ENCODE data around the gene CLPSL1.

DNA sequence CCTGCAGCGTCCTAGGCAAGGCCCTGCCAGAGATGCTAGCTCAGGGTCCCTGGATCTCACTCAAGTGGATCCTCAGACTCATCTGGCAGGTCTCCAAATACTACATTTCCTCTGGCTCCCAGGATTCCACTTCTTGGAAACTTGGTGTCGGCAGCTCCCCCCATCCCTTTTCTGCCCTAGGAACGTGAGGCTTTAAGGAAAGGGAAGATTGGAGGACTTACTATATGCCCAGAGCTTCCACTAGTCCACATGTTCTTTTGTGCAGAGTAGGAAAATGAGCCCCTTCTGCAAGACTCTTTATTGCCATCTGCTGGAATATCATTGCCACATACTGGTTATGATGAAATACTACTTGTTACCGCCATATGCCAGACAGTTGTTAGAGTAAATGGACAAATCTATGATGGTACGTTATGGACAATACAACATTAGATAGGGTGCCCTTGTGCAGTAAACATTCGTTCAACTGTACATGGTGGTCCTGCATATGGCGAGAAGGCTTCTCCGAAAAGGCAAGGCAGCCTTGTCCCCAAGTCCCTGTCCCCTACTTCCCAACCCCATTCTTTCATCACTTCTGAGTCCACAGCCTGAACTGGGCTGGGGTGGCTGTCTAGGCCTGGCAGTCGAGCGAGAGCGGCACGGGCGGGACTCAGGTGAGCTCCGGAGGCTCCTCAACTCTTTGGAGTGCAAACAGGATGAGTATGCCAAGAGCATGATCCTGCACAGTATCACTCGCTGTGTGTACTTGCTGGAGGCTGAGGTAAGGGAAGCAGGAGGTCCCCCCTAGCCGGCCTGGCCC lies 43.2 kb upstream of the CLPSL1 start:
- TF ChIP-seq, protein P1, sequence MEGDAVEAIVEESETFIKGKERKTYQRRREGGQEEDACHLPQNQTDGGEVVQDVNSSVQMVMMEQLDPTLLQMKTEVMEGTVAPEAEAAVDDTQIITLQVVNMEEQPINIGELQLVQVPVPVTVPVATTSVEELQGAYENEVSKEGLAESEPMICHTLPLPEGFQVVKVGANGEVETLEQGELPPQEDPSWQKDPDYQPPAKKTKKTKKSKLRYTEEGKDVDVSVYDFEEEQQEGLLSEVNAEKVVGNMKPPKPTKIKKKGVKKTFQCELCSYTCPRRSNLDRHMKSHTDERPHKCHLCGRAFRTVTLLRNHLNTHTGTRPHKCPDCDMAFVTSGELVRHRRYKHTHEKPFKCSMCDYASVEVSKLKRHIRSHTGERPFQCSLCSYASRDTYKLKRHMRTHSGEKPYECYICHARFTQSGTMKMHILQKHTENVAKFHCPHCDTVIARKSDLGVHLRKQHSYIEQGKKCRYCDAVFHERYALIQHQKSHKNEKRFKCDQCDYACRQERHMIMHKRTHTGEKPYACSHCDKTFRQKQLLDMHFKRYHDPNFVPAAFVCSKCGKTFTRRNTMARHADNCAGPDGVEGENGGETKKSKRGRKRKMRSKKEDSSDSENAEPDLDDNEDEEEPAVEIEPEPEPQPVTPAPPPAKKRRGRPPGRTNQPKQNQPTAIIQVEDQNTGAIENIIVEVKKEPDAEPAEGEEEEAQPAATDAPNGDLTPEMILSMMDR (IDR thresholded peaks at IDR 0.05) = peak; percentile 82 to 92 (median 87)
- TF ChIP-seq POLR2A (IDR thresholded peaks at IDR 0.05) = no peak

Data from right lobe of liver (tissue), 4 donors.